HG02763 (cell line): ENCODE results near the gene OR2J2.
"Not testable (repeated sequence)": the region's sequence is repeated elsewhere in the genome, so short reads cannot be mapped to it uniquely, and the experiment has no call there.

ENCODE experiments used
- ATAC-seq: cut with Tn5 transposase; IDR thresholded peaks from one replicate; pipeline ENCODE4 v1.9.1; 2021; ENCODE audit warnings: mild to moderate bottlenecking, moderate library complexity; ENCODE audit not compliant: unreplicated experiment

Gene OR2J2

DNA sequence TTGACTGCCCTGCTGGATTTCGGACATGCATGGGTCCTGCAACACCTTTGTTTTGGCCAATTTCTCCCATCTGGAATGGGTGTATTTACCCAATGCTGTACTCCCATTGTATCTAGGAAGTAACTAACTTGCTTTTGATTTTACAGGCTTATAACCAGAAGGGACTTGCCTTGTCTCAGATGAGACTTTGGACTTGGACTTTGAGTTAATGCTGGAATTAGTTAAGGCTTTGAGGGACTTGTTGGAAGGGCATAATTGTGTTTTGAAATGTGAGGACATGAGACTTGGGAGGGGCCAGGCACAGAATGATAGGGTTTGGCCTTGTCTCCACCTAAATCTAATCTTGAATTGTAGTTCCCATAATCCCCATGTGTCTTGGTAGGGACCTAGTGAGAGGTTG is 47.3 kb downstream of the OR2J2 start:
- not testable (repeated sequence) for ATAC-seq
